NCI-H1694 treated with DMSO at 0.1 percent for 48 hours (cell line): ENCODE data around the gene SNRPN.
"Not testable (repeated sequence)": the region's sequence is repeated elsewhere in the genome, so short reads cannot be mapped to it uniquely, and the experiment has no call there.

Experiments
- DNase-seq: peaks from one replicate; lab custom pipeline; 2025; lab: John Stamatoyannopoulos, UW

SNRPN gene

DNA sequence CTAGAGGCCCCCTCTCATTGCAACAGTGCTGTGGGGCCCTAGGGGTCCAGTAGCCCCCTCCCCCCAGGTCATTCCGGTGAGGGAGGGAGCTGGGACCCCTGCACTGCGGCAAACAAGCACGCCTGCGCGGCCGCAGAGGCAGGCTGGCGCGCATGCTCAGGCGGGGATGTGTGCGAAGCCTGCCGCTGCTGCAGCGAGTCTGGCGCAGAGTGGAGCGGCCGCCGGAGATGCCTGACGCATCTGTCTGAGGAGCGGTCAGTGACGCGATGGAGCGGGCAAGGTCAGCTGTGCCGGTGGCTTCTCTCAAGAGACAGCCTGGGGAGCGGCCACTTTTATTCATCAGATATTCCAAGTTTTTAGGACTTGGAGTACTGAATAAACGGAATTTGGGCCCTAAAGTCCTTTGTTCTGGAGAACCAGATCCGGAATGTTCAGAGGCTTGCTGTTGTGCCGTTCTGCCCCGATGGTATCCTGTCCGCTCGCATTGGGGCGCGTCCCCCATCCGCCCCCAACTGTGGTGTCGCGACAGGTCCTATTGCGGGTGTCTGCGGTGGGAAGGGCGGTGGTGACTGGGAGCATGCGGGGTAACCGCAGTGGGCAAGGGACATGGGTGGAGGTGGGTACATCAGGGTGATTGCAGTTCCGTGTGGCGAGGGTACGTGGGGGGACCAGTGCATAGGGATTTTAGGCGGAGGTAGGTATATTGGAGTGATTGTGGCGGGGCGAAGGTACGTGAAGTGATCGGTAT, at the start of gene SNRPN, which contains the start of gene SNURF:
TSS of gene SNRPN (plus strand) at position 205 of the 748 bp plus-strand sequence. CDS start 19,467 bp downstream, outside the sequence.
TSS of gene SNURF (plus strand) at position 205 of the 748 bp plus-strand sequence. CDS start at position 267, 62 bp downstream.
- DNase-seq: peak; percentile 1

GRCh38 chr15:24916305-24917009, 38.3 kb upstream of the SNRPN start:
- DNase-seq: no peak

DNA sequence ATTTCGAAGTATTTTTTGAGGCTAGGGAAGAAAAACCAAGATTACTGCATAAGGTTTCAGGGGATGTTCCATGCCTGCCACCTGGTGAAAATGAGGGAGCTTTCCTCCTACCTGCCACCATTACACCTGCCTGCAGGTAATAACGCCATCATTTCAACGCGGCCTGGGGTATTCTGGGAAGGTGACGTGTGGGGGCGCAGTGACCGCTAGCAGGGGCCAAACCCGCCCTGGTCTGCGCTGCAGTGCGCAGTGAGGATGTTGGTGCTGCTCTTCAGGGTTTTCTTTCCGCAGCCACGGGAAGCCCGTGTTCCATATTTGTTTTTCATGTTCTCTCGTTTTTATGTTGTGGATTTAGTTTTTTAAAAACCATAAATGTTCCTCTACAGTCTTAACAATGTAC, 37.4 kb upstream of the SNRPN start:
- no peak for DNase-seq

GRCh38 chr15:24919446-24919845, 35.3 kb upstream of the SNRPN start:
- DNase-seq: no peak

- DNase-seq: not testable (repeated sequence)
Measured at GRCh38 chr15:24922781-24923180, 32.0 kb upstream of the SNRPN start.

GRCh38 chr15:24924153-24924552, 30.6 kb upstream of the SNRPN start:
- no peak for DNase-seq

DNA sequence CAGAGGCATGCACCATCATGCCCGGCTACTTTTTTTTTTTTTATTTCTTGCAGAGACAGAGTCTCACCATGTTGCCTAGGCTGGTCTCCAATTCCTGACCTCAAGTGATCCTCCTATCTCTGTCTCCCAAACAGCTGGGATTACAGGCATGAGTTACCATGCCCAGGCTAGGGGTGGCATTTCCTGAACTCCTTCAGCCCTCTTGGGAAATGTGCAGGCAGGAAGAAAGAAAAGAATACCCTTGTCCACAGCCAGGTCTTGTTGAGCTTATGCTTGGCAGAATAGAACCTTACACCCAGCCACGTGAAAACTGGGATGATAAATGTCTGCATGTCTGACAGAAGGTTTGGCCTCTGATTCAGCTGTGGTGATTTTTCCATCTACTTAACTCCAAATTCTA, 30.2 kb upstream of the SNRPN start:
- DNase-seq: no peak

- not testable (repeated sequence) for DNase-seq
Measured at GRCh38 chr15:24931874-24932732, 22.7 kb upstream of the SNRPN start.

DNA sequence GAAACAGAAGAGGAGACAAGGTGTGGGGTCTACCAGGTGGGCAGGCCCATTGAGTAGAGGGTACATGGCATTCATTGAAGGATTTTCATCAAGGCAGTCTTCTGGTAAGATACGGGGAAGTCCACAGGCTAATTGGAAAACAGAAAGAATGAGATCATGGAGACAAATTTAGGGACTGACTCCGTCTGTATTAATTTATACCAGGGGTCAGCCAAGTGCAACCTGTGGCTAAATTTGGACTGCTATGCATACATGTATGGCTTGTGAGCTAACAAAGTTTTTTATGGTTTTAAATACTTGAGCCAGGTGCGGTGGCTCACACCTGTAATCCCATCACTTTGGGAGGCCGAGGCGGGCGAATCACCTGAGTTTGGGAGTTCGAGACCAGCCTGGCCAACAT, 21.1 kb upstream of the SNRPN start:
- no peak for DNase-seq

DNA sequence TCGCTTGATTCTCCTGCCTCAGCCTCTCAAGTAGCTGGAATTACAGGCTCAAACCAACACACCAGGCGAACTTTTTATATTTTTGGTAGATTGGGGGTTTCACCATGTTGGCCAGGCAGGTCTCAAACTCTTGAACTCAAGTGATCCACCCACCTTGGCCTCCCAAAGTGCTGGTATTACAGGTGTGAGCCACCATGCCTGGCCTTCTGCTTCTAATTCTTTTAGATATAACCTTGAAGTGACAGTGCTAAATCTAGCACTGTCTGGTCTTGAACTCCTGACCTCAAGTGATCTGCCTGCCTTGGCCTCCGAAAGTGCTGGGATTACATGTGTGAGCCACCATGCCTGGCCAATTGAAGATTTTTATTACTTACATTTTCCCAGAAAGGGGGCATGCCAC, 16.6 kb upstream of the SNRPN start:
- not testable (repeated sequence) for DNase-seq

DNA sequence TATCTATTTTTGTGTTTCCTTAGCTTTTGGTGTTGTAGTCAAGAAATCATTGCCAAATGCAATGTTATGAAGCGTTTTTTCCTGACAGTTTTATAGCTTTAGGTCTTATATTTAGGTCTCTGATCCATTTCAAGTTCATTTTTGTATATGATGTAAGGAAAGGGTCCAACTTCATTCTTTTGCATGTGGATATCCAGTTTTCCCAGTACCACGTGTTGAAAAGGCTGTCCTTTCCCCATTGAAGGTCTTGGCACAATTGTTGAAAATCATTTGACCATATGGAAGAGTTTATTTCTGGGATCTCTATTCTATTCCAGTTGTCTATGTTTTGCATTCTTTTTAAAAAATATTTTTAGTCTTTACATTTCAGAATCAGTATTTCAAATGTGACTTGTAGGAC, 14.6 kb upstream of the SNRPN start:
- no peak for DNase-seq

DNA sequence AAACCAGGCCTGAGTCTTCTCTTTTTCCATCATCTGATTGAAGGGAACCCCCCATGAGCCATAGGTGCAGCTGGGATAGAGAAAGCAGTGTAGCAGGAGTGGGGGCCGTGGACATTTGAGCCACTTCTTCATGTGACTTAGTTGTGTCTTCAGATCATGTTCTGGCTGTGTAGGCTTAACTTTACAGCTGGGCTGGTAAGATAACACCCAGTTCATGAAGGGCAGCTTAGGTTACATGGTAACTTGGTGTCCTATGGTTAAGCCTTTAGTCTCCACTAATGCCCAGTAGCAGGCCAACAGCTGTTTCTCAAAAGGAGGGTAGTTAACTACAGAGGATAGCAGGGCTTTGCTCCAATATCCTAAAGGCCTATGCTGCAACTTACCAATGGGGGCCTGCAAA, 11.4 kb upstream of the SNRPN start:
- no peak for DNase-seq

GRCh38 chr15:24944954-24945353, 9.8 kb upstream of the SNRPN start:
- DNase-seq: no peak

GRCh38 chr15:24945711-24946110, 9.1 kb upstream of the SNRPN start:
- no peak for DNase-seq

GRCh38 chr15:24948495-24948894, 6.3 kb upstream of the SNRPN start:
- DNase-seq: no peak

GRCh38 chr15:24955531-24955921, 739 bp downstream of the SNRPN start:
- DNase-seq: no peak

DNA sequence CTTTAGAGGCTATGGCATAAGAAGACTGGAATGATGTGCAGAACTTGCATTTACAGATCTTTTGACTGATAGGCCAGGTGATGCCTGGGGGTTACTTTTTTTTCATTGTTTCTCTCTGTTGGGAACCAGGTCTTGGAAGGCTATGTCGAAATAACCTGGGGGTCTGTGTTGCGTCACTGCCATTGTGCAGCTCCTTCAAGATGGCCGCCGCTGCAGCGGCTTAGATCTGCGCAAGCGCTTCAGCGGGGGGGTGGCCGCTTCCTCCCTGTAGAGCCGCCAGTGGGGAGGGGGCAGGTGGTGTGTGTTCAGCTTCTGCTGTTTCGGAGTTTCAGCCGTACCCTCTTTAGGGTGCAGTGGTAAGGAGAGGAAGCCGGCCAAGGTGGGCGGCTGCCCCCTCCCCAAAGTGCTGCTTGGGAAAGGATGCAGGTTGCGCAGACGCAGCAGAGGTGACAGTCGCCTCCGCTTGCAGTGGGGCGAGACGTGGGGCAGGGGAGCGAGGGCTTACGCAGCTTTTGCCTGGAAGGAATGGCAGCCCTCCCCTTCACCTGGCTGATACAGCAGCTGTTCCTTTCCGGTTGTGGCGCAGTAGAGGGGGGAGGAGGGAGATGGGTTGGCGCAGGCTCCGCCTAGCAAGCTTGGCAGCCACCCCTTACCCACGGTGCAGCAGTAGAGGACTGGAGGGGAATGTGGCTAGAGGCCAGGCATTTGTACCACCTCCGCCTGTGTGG, 1.5 kb downstream of the SNRPN start:
- peak; percentile 67 for DNase-seq

GRCh38 chr15:24957691-24958090, 2.9 kb downstream of the SNRPN start:
- DNase-seq: no peak

DNA sequence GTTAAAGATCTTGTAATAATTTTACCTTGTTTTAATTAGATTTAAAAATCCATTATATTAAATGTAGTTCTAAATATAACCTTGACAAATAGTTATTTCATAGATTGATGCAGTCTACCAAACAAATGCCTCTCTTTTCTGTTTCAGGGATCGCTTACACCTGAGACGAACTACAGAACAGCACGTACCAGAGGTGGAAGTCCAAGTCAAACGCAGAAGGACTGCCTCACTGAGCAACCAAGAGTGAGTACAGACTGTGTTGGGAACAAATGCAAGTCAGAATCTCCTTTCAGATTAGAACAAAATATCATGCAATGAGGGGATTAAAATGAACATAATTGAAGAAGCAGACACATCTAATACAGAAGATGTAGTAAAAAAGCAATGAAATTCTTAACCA, 7.2 kb downstream of the SNRPN start:
- DNase-seq: no peak

GRCh38 chr15:24962880-24963279, 8.1 kb downstream of the SNRPN start:
- no peak for DNase-seq

DNA sequence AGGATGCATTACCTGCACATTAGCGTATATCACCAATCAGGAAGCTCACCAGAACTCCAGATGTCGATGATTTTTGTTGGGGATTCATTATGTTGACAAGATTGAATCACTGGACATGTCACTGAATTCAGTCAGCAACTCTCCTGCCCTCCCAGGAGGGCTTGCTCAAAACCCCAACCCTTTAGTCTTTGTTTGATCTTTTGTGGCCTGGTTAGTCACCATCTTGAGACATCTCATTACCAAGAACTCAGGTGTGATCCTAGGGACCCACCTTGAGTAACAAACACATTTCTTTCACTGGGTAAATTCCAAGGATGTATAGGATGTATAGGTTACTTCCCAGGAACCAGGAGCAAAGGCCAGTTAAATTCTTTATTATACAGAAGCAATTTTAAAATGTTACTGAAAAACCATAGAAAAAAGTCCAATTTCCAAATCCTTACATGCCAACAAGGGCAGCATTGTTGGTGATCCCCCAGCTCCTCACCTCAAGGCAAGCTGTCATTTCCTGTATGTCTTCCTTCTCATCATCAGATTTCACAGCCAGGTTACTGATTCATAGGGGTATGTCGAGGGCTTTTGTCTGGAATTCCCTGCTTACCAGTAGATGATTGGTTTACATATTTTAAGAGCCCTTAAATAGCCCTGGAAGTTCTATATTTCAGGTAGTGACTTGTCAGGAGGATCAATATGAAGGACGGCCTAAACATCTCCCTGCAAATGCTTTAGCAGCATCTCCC, 11.7 kb downstream of the SNRPN start:
- no peak for DNase-seq
